ENCODE results near the gene ANKRD33. TPM values are rescaled to one million over a fixed set of nuclear protein-coding genes. Genes with fewer than 3 reads are reported as not detected.

Gene ANKRD33
- polyA plus RNA-seq, 4 donors = 0.04 TPM; not detected in 3

DNA sequence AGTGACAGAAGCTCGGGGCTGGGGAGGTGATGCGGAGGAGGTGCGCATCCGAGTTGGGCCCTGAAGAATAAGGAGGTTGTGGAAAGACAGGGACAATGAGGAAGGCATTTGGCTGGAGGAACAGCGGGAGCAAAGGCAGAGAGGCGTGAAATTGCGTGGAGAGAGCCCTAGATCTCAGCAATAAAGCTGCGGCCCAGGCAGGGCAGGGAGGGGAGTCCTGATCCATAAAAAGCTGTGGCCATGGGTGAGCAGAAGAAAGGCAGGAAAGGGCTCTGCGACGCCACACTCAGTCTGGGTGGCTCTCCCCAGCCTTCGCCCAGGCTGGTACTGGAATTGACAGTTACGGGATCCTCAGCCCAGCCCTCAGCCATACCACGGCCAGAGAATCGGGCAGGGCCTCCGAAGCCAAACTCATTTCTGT lies 41.6 kb upstream of the ANKRD33 start:
- peaks cover 0 to 26% (median 4%) of the 10 kb centered on the region in 3 donors for H3K4me1 ChIP-seq (ENCODE audit: control insufficient read depth in 3 of 3, insufficient read depth in 2 of 3, low read depth in 1 of 3, low read length in 2 of 3)
- peaks cover 8 to 73% (median 13%) of the 10 kb centered on the region in 3 donors for H3K27me3 ChIP-seq (ENCODE audit: control insufficient read depth in 3 of 3, insufficient read depth in 3 of 3, low read length in 3 of 3)
- H3K27ac ChIP-seq (ENCODE audit: low read depth in 1 of 3, low read length in 2 of 3) = no peak overlapping the region
- H3K9me3 ChIP-seq (ENCODE audit: control insufficient read depth in 2 of 2, insufficient read depth in 1 of 2, low read depth in 1 of 2, low read length in 1 of 2) = no peaks in the 10 kb centered on the region
- FAIRE-seq = no peak
- 43 to 74% (median 58%) methylated on average over 15 of the region's 15 CpGs for WGBS, 3 donors
- no peak overlapping the region for H3K4me3 ChIP-seq (ENCODE audit: low read depth in 1 of 3, low read length in 3 of 3)
- DNase-seq = no peak
- H3K36me3 ChIP-seq (ENCODE audit: control insufficient read depth in 3 of 3, insufficient read depth in 2 of 3, low read depth in 1 of 3, low read length in 3 of 3) = no peaks in the 10 kb centered on the region

DNA sequence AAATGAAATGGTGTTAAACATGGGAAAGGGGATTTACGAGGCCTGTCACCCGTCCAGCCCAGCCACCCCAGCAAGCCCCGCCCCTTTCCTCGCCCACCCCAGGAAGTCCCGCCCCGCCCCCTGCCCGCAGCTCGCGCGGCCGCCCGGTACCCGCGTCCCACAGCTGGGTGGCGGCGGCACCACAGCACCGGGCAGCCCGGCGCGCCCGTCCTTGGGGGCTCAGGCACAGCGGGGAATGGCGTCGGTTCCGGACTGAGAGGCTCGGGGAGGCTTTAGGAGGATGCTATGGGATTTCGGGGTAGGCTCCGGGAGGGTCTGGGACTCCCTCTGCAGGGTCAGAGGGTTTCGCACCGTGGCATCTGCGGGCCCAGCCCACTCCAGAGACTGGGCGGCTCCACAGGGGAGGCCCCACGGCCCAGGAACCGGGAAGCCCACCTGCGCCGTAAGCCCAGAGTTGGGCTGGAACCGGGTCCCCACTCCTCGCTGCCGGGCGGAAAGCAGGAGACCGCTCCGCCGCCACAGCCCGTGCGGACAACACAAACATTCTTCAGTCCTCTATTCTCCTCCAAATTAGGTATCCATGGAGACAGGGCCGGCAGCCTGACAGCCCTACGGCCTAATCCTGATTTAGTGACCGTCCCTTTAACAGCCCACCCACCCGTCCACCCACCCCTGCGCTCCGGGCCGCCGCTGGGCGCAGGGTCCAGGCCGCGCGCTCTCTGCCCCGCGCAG lies 40.8 kb upstream of the ANKRD33 start:
- FAIRE-seq = no peak
- DNase-seq = peak in 1 of 2 donors; percentile 33
- Histone ChIP-seq H3K9me3 (ENCODE audit: control insufficient read depth in 2 of 2, insufficient read depth in 1 of 2, low read depth in 1 of 2, low read length in 1 of 2) (no peaks in the 10 kb centered on the region), H3K27me3 (ENCODE audit: control insufficient read depth in 3 of 3, insufficient read depth in 3 of 3, low read length in 3 of 3) (peaks cover 8 to 68% (median 13%) of the 10 kb centered on the region in 3 donors), H3K4me1 (ENCODE audit: control insufficient read depth in 3 of 3, insufficient read depth in 2 of 3, low read depth in 1 of 3, low read length in 2 of 3) (peaks cover 0 to 26% (median 4%) of the 10 kb centered on the region in 3 donors), H3K27ac (ENCODE audit: low read depth in 1 of 3, low read length in 2 of 3) (peak overlapping the region in 2 of 3 donors; percentile 14 to 38), H3K36me3 (ENCODE audit: control insufficient read depth in 3 of 3, insufficient read depth in 2 of 3, low read depth in 1 of 3, low read length in 3 of 3) (no peaks in the 10 kb centered on the region), H3K4me3 (ENCODE audit: low read depth in 1 of 3, low read length in 3 of 3) (peak overlapping the region; percentile 28 to 55 (median 28))
- WGBS, 3 donors = 1 to 7% (median 3%) methylated on average over 41 to 59 of the region's 59 CpGs

DNA sequence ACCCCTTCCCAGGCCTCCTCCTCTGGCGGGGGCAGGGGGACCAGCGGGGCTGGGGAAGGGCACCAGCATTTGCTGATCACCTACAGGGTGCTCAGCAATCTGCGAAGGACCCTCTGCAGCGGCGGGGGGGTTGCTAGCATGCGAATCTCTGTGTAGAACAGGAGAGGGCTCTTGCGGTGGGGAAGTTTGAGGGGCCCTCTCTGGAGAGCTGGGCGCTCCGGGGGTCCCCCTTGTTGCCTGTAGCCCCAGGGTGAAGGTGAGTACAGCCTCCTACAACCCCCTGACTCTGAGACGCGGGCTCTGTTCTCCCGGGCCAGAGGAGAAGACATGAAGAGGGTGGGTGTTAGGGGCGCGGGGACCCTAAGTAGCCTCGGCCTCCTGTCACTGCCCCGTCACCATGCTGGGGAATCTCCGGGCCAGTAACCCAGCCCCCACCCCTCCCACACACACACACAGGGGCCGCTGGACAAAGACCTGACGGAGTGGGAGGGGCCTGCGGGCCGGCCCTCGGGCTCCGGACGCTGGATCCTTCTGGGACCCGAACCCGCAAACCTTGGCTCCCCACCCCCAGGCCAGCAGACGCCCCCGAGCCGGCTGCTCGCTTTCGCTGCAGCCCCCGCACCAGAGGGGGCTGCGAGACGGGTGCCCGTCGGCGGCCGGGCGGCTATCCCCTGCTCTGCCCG lies 40.1 kb upstream of the ANKRD33 start:
- H3K4me3 ChIP-seq (ENCODE audit: low read depth in 1 of 3, low read length in 3 of 3) = peak overlapping the region; percentile 28 to 55 (median 33)
- H3K4me1 ChIP-seq (ENCODE audit: control insufficient read depth in 3 of 3, insufficient read depth in 2 of 3, low read depth in 1 of 3, low read length in 2 of 3) = peaks cover 0 to 26% (median 4%) of the 10 kb centered on the region in 3 donors
- H3K27me3 ChIP-seq (ENCODE audit: control insufficient read depth in 3 of 3, insufficient read depth in 3 of 3, low read length in 3 of 3) = peaks cover 8 to 63% (median 13%) of the 10 kb centered on the region in 3 donors
- FAIRE-seq (no peak), DNase-seq (no peak)
- H3K9me3 ChIP-seq (ENCODE audit: control insufficient read depth in 2 of 2, insufficient read depth in 1 of 2, low read depth in 1 of 2, low read length in 1 of 2) = no peaks in the 10 kb centered on the region
- no peaks in the 10 kb centered on the region for H3K36me3 ChIP-seq (ENCODE audit: control insufficient read depth in 3 of 3, insufficient read depth in 2 of 3, low read depth in 1 of 3, low read length in 3 of 3)
- 1 to 3% (median 2%) methylated on average over 17 to 40 of the region's 40 CpGs for WGBS, 3 donors
- peak overlapping the region in 1 of 3 donors; percentile 38 for H3K27ac ChIP-seq (ENCODE audit: low read depth in 1 of 3, low read length in 2 of 3)

DNA sequence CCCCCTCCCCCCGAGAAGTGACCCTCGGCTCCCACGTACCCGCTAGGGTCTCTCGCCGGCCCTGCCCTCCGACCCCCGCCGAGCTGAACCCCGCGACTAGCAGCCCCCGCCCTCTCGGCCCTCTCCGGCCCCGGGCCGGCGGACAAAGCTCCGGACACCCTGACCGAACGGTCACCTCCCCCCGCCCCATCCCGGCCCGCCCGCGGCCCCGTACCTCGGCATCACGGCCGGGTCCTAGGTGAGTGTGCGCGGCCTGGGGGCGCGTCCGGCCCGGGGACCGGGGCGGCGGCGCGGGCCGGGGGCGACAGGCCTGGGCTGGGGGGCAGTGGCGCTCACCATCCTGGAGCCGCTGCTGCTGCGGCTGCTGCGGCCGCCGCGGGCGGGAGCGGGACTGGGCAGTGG lies 39.6 kb upstream of the ANKRD33 start, which contains the start of gene FIGNL2:
Gene FIGNL2, minus strand, starts transcription at position 393 of the 402 bp plus-strand sequence. CDS start 26,305 bp downstream, outside the sequence.
- Histone ChIP-seq H3K4me1 (ENCODE audit: control insufficient read depth in 3 of 3, insufficient read depth in 2 of 3, low read depth in 1 of 3, low read length in 2 of 3) (peaks cover 0 to 26% (median 4%) of the 10 kb centered on the region in 3 donors), H3K36me3 (ENCODE audit: control insufficient read depth in 3 of 3, insufficient read depth in 2 of 3, low read depth in 1 of 3, low read length in 3 of 3) (no peaks in the 10 kb centered on the region), H3K4me3 (ENCODE audit: low read depth in 1 of 3, low read length in 3 of 3) (peak within 1 kb of the TSS; percentile 8 to 55 (median 33)), H3K9me3 (ENCODE audit: control insufficient read depth in 2 of 2, insufficient read depth in 1 of 2, low read depth in 1 of 2, low read length in 1 of 2) (no peaks in the 10 kb centered on the region), H3K27ac (ENCODE audit: low read depth in 1 of 3, low read length in 2 of 3) (peak within 1 kb of the TSS in 1 of 3 donors; percentile 38), H3K27me3 (ENCODE audit: control insufficient read depth in 3 of 3, insufficient read depth in 3 of 3, low read length in 3 of 3) (peaks cover 8 to 66% (median 13%) of the 10 kb centered on the region in 3 donors)
- DNase-seq (no peak), FAIRE-seq (no peak)
- WGBS, 3 donors = 1 to 3% (median 2%) methylated on average over 15 to 51 of the region's 51 CpGs

DNA sequence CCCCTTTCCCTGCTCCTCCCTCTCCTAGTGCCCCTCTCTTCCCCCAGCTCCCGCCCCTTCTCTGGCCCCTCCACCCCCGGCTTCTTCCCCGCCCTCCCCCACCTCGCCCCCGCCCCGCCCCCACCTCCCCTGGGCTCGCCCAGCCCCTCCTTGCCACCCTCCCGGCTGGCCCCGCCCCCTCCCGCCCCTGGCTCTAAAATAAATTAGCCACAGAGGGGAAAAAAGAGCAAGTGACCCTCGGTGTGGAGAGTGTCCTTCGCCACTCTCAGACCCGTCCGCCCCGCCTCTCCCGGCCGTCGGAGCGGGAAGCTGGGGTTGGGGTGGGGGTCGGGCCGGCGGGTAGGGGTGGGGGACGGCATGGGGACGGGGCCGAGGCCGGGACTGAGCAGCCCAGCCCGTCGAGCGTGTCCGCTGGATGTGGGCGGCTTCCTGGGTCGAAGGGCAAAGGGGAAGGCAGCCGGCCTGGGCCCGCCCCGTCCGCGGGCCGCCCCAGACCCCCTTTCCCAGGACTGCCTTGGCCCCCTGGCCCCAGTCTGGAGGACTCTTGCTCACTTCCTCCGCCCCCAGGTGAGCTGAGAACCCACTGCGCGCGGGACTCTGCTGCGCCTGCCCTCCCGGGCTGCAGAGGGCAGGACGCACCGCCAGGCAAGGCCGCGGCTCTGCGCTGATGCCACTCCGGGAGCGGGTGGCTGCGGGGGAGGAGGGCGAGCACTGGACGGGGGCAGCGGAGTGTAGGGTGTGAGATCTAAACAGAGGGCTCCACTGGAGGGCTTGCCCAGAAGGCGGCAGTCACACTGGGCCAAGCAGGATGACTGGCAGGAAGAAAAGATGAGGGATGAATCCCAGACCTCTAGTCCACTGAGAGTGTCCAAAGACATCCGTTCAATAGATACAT lies 38.8 kb upstream of the ANKRD33 start:
- Histone ChIP-seq H3K36me3 (ENCODE audit: control insufficient read depth in 3 of 3, insufficient read depth in 2 of 3, low read depth in 1 of 3, low read length in 3 of 3) (no peaks in the 10 kb centered on the region), H3K4me3 (ENCODE audit: low read depth in 1 of 3, low read length in 3 of 3) (peak overlapping the region in 2 of 3 donors; percentile 5 to 33), H3K4me1 (ENCODE audit: control insufficient read depth in 3 of 3, insufficient read depth in 2 of 3, low read depth in 1 of 3, low read length in 2 of 3) (peaks cover 0 to 26% (median 4%) of the 10 kb centered on the region in 3 donors), H3K27ac (ENCODE audit: low read depth in 1 of 3, low read length in 2 of 3) (no peak overlapping the region), H3K27me3 (ENCODE audit: control insufficient read depth in 3 of 3, insufficient read depth in 3 of 3, low read length in 3 of 3) (peaks cover 8 to 72% (median 13%) of the 10 kb centered on the region in 3 donors), H3K9me3 (ENCODE audit: control insufficient read depth in 2 of 2, insufficient read depth in 1 of 2, low read depth in 1 of 2, low read length in 1 of 2) (no peaks in the 10 kb centered on the region)
- FAIRE-seq = no peak
- peak in 1 of 2 donors; percentile 42 for DNase-seq
- 27 to 36% (median 30%) methylated on average over 33 to 57 of the region's 57 CpGs for WGBS, 3 donors

DNA sequence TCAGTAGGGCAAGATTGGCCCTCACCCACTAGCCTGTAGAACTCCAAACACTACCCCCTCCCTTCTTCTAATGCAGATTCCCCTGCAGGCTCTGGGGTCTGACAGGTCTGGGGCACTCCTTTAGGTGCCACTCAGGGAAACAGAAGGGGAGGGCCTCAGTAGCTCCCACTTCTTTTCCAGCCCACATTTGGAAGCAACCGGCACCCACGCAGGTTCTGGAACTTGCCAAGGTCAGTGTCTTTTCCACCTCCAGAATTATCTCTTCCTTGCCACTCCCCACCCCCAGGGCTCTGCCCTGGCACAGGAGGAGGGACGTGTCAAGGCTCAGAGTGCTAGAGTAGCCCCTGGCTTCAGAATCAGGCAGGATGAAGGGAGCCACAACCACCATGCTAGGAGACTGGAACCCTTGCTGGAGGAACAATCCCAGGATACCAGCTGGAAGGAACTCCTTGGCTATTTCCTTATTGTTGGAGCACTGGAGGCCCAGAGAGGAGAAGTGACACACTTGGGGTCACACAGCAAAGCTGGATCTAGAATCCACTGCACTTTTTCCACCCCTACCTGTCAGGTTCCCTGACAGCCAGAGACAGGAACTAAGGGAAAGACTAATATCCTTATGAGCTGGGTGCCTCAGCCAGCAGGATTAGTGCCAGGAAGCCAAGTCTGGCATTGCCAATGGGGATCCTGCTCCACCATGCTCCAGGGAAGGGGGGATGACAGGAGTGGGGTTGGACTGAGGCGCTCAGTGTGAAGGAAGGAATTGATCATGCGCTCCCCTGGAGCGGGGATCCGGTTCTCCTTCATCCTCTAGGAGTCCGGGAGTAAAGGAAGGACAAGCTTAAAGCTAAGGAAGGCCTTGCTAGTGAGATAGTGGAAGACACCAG lies 37.6 kb upstream of the ANKRD33 start:
- H3K4me1 ChIP-seq (ENCODE audit: control insufficient read depth in 3 of 3, insufficient read depth in 2 of 3, low read depth in 1 of 3, low read length in 2 of 3) = peaks cover 0 to 22% (median 4%) of the 10 kb centered on the region in 3 donors
- no peaks in the 10 kb centered on the region for H3K36me3 ChIP-seq (ENCODE audit: control insufficient read depth in 3 of 3, insufficient read depth in 2 of 3, low read depth in 1 of 3, low read length in 3 of 3)
- DNase-seq (no peak), FAIRE-seq (no peak)
- H3K9me3 ChIP-seq (ENCODE audit: control insufficient read depth in 2 of 2, insufficient read depth in 1 of 2, low read depth in 1 of 2, low read length in 1 of 2) = no peaks in the 10 kb centered on the region
- H3K27ac ChIP-seq (ENCODE audit: low read depth in 1 of 3, low read length in 2 of 3) = no peak overlapping the region
- 80 to 84% (median 80%) methylated on average over 8 of the region's 8 CpGs for whole genome bisulfite sequencing, 3 donors
- H3K4me3 ChIP-seq (ENCODE audit: low read depth in 1 of 3, low read length in 3 of 3) = no peak overlapping the region
- H3K27me3 ChIP-seq (ENCODE audit: control insufficient read depth in 3 of 3, insufficient read depth in 3 of 3, low read length in 3 of 3) = peaks cover 7 to 61% (median 9%) of the 10 kb centered on the region in 3 donors

DNA sequence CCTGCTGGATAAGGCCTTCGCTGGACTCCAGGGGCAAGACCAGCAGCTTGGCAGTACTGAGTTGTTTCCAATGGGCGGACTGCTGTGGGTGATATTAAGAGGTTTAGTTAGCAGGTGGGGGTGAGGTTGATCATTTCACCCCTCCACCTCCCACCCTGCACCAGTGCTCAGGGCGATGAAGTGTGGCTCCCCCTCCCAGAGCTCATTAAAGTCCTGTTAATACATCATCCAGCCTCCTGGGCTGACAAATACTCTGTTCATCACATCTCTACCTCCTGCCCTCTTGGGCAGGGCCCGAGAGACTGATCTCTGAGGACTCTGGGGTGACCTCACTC lies 37.0 kb upstream of the ANKRD33 start:
- DNase-seq (no peak), FAIRE-seq (no peak)
- Histone ChIP-seq H3K4me1 (ENCODE audit: control insufficient read depth in 3 of 3, insufficient read depth in 2 of 3, low read depth in 1 of 3, low read length in 2 of 3) (peaks cover 0 to 21% (median 4%) of the 10 kb centered on the region in 3 donors), H3K9me3 (ENCODE audit: control insufficient read depth in 2 of 2, insufficient read depth in 1 of 2, low read depth in 1 of 2, low read length in 1 of 2) (no peaks in the 10 kb centered on the region), H3K4me3 (ENCODE audit: low read depth in 1 of 3, low read length in 3 of 3) (no peak overlapping the region), H3K27ac (ENCODE audit: low read depth in 1 of 3, low read length in 2 of 3) (no peak overlapping the region), H3K36me3 (ENCODE audit: control insufficient read depth in 3 of 3, insufficient read depth in 2 of 3, low read depth in 1 of 3, low read length in 3 of 3) (no peaks in the 10 kb centered on the region), H3K27me3 (ENCODE audit: control insufficient read depth in 3 of 3, insufficient read depth in 3 of 3, low read length in 3 of 3) (peaks cover 4 to 60% (median 6%) of the 10 kb centered on the region in 3 donors)
- 71 to 83% (median 79%) methylated on average over 4 of the region's 4 CpGs for WGBS, 3 donors

Measured in small intestine (tissue), 7 donors.